Stimulated activated naive CD8-positive, alpha-beta T cell treated with anti-CD3 and anti-CD28 coated beads, Interleukin-15, amount 100 ng/mL, for 72 hours (primary cell): ENCODE results near the gene RBM20.

Experiments used
- ATAC-seq: fragments of 150-1000 bp; cut with Tn5 transposase; 2 replicates; pipeline ENCODE4 v1.10.0; 2021; ENCODE audit warnings: mild to moderate bottlenecking, moderate library complexity
- DNase-seq, 2 donors: peaks; one replicate each; pipeline ENCODE4 v3.0.0; 2021 to 2022
- H3K27ac Mint-ChIP-seq, 2 donors: one replicate each; pipeline ENCODE4 v1.8.0; 2022; ENCODE audit warnings: mild to moderate bottlenecking in 2 of 2, mixed read lengths in 2 of 2, moderate library complexity in 2 of 2
- H3K27me3 Mint-ChIP-seq: one replicate; pipeline ENCODE4 v1.8.0; 2022; ENCODE audit warnings: mixed read lengths
- H3K4me1 Mint-ChIP-seq: one replicate; pipeline ENCODE4 v1.8.0; 2022; ENCODE audit warnings: mild to moderate bottlenecking, mixed read lengths
- H3K4me3 Mint-ChIP-seq, 2 donors: one replicate each; pipeline ENCODE4 v1.8.0; 2022; ENCODE audit warnings: mild to moderate bottlenecking in 2 of 2, mixed read lengths in 2 of 2, moderate library complexity in 1 of 2
- H3K9me3 Mint-ChIP-seq, 2 donors: one replicate each; pipeline ENCODE4 v1.8.0; 2022; ENCODE audit warnings: mixed read lengths in 2 of 2

The RBM20 gene

DNA sequence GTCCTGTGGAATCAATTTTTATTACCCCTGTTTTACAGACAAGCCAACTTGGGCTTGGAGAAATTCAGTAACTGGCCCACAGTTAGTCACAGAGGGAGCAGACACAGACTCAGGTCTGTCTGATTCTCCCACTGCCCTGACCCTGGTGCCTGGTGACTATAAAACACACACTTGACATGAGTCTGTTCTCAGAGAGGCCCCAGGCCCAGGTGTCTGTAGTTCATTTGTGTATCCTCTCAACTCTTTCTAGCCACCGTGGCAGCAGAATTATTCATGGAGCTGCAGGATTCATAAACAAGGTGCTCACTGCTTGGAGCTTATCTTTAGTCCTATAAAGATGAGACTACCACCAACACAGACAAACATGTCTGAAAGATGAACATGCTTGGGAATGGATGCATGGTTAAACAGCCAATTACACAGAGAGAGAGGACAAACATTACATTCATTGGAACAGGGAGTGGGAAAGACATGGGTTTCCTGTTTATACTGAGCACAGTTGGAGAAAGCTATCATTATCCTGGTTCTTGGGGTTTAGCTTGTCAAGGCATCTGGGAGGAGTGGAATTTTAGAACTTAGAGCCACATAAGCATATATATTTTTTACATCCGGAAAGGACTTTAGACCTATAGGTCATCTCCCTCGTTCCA is 148.5 kb downstream of the RBM20 start:
- Mint-ChIP-seq H3K4me3 (no peak overlapping the region), H3K27ac (no peak overlapping the region), H3K9me3 (no peaks in the 10 kb centered on the region), H3K27me3 (no peaks in the 10 kb centered on the region), H3K4me1 (peaks cover 79% of the 10 kb centered on the region)
- no peak for DNase-seq
- ATAC-seq, result no peak

DNA sequence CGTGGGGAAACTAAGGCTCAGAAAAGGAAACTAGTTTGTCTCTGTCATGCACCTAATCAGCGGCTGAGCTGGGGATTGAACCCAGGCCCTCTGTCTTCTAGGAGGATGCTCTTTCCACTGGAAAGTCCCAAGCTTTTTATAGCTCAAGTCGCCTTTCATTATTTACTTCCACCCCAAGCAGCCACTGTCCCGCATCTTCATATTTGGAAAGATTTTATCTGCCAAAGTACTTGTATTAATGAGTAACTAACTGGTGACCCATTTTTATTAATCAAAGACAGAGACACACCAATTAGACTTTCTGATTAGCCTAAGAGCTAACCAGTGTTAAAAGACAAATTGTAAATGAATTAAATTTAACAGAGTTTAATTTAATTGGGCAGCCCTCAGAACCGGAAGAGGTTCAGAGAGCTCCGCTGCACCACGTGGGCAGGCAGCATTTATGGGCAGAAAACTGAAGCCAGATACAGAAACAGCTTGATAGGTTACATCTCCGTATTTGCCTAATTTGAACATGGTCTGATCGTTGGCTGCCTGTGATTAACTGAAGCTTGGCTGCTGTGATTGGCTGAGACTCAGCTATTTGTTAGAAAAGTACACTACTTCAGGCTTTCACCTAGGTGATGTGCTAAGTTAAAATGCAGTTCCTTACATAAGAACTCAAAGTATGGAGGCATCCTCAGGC is 149.1 kb downstream of the RBM20 start:
- Mint-ChIP-seq H3K27me3 (no peaks in the 10 kb centered on the region), H3K27ac (no peak overlapping the region), H3K4me3 (no peak overlapping the region), H3K4me1 (peaks cover 80% of the 10 kb centered on the region), H3K9me3 (no peaks in the 10 kb centered on the region)
- no peak for ATAC-seq
- DNase-seq, result no peak

DNA sequence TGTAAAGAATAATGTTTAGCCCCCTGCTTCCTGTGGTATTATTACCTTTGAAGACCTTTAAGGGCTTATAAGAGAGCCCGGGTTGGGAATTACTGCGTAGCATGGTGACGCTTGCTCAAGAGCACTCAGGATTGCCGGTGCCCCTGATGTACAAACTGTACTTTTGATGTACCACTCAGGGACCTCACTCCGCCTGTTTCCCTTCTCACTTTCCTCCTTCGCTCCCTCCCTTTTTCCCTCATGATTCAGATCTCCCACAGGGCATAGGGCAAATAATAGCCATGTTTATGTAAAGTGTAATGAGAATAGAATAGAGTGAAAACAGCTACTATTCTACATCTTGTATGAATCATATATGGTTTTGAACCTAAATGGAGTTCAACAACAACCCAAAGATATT is 149.8 kb downstream of the RBM20 start:
- no peak for ATAC-seq
- H3K4me3 Mint-ChIP-seq, result no peak overlapping the region
- no peak overlapping the region for H3K27ac Mint-ChIP-seq
- DNase-seq, result no peak
- H3K9me3 Mint-ChIP-seq, result no peaks in the 10 kb centered on the region
- H3K4me1 Mint-ChIP-seq, result peaks cover 80% of the 10 kb centered on the region
- no peaks in the 10 kb centered on the region for H3K27me3 Mint-ChIP-seq

DNA sequence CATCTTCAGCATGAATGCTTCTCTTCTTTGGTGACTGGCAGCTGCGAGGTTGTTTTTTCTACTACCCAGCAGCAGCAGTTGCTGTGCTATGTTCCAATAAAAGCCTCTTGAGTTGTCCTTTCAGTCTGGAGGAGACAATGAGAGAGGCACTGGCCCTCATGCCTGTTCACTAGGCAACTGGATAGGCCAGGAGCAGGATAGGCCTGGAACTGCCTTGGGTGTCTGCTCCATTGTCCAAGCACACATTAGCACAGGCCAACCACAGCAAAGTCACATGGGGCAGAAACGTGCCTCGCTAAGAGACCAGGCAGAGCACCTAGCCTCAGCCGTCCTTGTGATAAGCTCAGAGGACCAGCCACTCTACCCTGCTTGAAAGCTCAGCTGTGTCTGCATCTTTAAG is 150.7 kb downstream of the RBM20 start:
- H3K27ac Mint-ChIP-seq, result no peak overlapping the region
- no peak for ATAC-seq
- H3K27me3 Mint-ChIP-seq, result no peaks in the 10 kb centered on the region
- H3K4me1 Mint-ChIP-seq, result peaks cover 81% of the 10 kb centered on the region
- no peak overlapping the region for H3K4me3 Mint-ChIP-seq
- DNase-seq, result no peak
- no peaks in the 10 kb centered on the region for H3K9me3 Mint-ChIP-seq

DNA sequence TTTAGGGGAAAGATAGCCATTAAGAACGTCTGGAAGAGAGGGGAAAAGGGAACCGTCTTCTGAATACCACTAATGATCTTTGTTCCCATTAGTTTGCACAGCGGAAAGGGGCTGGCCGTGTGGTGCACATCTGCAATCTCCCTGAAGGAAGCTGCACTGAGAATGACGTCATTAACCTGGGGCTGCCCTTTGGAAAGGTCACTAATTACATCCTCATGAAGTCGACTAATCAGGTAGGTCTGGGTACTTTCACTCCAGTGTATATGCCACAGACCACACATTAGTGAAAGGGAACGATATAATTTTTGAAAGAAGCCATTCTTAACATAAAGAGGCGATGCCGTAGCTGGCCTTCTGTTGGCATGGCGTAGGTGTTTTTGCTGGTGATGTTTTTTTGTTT is 153.3 kb downstream of the RBM20 start:
- Mint-ChIP-seq H3K27ac (peak overlapping the region in 1 of 2 donors; percentile 3), H3K9me3 (peaks cover 0 to 5% of the 10 kb centered on the region in 2 donors), H3K27me3 (no peaks in the 10 kb centered on the region), H3K4me3 (no peak overlapping the region), H3K4me1 (peaks cover 85% of the 10 kb centered on the region)
- DNase-seq (no peak), ATAC-seq (no peak)

DNA sequence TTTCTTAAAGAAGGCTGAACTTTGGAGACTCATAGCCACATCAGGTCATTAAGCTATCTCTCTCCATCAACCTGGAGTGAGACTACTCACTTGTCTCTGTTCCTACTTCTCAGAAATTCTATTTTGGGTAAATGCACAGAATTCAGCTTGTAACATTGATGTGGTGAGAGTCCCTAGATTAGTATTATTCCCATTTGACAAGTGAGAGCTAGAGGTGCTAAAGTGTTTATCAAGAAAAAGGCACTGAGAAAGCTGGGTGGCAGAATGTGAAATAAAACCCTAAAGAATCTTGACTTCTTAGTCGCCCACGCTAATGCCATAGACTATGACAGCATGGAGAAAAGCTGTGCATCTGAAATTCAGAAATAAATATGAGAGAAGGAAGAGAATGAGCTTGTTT is 154.2 kb downstream of the RBM20 start:
- Mint-ChIP-seq H3K4me3 (peak overlapping the region in 1 of 2 donors; percentile 11), H3K4me1 (peaks cover 85% of the 10 kb centered on the region), H3K27ac (peak overlapping the region; percentile 34 to 92), H3K9me3 (peaks cover 0 to 5% of the 10 kb centered on the region in 2 donors), H3K27me3 (no peaks in the 10 kb centered on the region)
- peak; percentile 19 for ATAC-seq
- no peak for DNase-seq

DNA sequence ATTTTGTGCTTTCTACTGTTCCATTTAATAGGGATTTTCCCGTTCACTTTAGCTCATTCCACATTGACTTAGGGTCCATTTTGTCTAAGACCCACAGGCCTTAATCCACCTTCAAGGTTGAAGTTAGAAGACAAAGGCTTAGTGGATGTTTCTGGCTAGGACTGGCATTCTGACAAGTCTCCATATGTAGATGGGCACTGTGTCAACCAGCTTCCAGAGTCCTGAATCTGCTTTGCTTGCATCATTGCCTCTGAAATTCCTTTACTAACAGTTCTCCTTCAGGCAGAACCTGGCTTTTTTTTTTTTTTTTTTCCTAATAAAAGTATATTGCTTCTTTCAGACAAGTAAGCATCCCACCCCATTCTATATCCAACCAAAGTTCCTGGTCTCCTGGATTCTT is 158.0 kb downstream of the RBM20 start:
- peaks cover 92% of the 10 kb centered on the region for H3K4me1 Mint-ChIP-seq
- no peak for DNase-seq
- no peak for ATAC-seq
- H3K27me3 Mint-ChIP-seq, result no peaks in the 10 kb centered on the region
- peak overlapping the region; percentile 58 to 72 for H3K4me3 Mint-ChIP-seq
- peak overlapping the region in 1 of 2 donors; percentile 47 for H3K27ac Mint-ChIP-seq
- peaks cover 0 to 10% of the 10 kb centered on the region in 2 donors for H3K9me3 Mint-ChIP-seq

DNA sequence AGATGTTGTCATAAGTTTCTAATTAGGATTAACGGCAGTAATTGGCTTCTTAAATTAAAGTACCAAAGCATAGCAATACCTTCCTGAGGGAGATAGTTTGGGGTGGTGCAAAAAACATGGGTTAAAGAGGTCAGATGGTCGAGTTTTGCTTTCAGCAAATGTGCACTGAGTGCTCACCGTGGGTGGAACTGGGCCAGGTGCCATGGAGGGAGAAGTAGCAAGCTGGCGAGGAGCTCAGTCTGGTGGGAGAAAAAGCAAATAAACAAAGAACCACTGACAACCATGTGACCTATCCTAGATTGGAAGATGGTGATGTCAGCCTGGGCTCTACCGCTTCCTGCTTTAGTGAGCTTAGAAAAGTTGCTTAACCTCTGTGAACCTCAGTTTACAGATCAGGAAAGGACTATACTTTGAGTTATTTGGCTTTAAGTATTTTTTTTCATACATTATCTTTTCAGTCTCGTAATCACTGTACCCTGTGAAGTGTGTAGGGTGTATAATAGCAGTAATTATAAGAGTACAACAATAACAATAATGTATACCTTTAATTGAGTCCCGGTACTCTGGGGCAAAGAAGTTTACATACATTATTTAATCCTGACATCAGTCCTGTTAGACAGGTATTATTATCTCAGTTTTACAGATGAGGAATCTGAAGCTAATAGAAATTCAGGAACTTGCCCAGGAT is 158.6 kb downstream of the RBM20 start:
- Mint-ChIP-seq H3K27ac (peak overlapping the region; percentile 0 to 18), H3K27me3 (no peaks in the 10 kb centered on the region), H3K4me3 (peak overlapping the region; percentile 58 to 72), H3K9me3 (peaks cover 0 to 10% of the 10 kb centered on the region in 2 donors), H3K4me1 (peaks cover 86% of the 10 kb centered on the region)
- ATAC-seq (peak; percentile 87), DNase-seq (peak; percentile 30 to 64)

DNA sequence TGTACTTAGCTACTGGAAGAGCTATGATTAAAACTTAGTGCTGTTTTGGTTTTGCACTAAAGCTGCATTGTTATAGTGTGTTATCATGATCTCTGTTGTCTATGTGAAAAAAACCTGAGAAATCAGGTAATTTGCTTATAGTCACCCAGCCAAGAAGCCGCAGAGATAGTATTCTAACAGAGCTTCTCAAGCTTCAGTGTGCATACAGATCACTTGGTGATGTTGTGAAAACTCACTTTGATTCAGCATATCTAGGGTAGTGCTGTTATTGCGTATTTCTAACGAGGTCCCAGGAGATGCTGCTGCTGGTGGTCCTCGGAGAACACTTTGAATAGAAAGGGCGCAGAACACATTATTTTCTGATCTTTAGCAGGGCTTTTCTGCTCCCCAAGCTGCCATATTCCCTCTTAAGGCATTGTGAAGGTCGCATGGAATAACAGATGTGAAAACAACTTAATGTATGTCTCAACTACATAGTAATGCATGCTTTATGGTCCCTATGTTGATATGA is 159.2 kb downstream of the RBM20 start:
- DNase-seq (no peak), ATAC-seq (no peak)
- H3K9me3 Mint-ChIP-seq, result peaks cover 0 to 10% of the 10 kb centered on the region in 2 donors
- H3K27ac Mint-ChIP-seq, result peak overlapping the region in 1 of 2 donors; percentile 40
- no peaks in the 10 kb centered on the region for H3K27me3 Mint-ChIP-seq
- peaks cover 81% of the 10 kb centered on the region for H3K4me1 Mint-ChIP-seq
- H3K4me3 Mint-ChIP-seq, result peak overlapping the region in 1 of 2 donors; percentile 72

DNA sequence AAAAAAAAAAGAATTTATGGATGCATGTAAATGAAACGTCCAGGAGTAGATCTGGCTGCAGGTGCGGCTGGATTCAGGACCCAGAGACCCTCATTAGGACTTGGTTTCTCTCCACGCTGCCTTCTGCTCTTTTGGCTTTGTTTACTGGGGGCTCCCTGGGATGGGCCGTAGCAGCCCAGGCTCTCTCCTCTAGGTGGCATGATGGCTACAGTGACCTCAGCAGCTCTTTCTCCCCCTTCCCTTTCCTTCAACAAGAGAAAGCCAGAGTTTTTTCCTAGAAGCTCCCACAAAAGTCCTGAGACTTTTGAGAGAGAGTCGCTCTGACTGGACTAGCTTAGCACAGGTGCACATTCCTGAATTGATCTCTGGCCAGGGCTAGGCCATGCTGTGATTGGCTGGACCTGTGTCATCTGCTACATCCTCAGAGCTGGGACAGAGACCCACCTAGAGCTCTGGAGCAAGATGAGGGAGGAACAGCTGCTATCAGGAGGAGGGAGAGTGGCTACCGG is 159.7 kb downstream of the RBM20 start:
- peak overlapping the region; percentile 42 to 63 for H3K4me3 Mint-ChIP-seq
- DNase-seq (peak in 1 of 2 donors; percentile 34), ATAC-seq (peak; percentile 76)
- peaks cover 0 to 10% of the 10 kb centered on the region in 2 donors for H3K9me3 Mint-ChIP-seq
- H3K27me3 Mint-ChIP-seq, result no peaks in the 10 kb centered on the region
- H3K27ac Mint-ChIP-seq, result peak overlapping the region; percentile 92 to 93
- peaks cover 80% of the 10 kb centered on the region for H3K4me1 Mint-ChIP-seq

DNA sequence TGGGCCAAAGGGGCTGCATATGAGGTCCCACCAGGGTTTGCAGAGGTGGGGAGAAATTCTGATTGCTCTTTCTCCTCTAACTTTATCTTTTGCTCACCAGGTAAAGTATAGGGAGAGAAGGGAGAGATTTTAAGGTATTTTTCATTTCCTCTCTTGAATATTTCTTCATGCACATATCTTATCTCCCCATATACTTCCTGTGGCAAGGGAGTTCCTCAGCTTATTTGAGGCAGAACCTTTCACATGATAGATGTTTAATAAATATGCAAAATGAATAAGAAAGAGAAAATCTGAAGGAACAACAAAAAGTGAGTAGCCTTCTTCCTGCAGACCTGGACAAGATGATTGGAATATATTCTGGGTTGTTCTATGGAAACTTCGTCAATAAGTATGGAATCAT is 160.2 kb downstream of the RBM20 start:
- H3K9me3 Mint-ChIP-seq, result peaks cover 0 to 10% of the 10 kb centered on the region in 2 donors
- H3K4me3 Mint-ChIP-seq, result peak overlapping the region; percentile 42 to 63
- peak overlapping the region; percentile 28 to 92 for H3K27ac Mint-ChIP-seq
- DNase-seq (no peak), ATAC-seq (no peak)
- peaks cover 76% of the 10 kb centered on the region for H3K4me1 Mint-ChIP-seq
- H3K27me3 Mint-ChIP-seq, result no peaks in the 10 kb centered on the region

DNA sequence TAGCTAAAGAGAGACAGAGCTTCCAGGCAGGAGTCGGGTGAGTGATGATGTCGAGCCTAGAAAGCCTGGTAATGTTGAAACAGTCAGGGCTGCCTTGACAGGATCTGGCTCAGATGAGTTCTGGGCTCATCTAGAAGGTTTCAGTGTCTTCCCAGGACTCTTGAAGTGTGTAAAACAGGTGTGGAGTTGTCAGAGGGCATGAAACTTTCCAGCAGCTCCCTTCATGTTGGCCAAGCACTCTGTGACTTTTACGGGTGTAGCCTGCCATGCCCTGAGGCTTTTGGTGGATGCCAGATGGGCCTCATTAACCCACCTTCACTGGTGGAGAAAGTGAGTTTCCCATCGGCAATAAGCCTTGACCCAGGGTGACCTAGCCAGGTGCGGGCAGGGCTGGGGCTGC is 161.2 kb downstream of the RBM20 start:
- Mint-ChIP-seq H3K4me3 (no peak overlapping the region), H3K27ac (no peak overlapping the region), H3K27me3 (no peaks in the 10 kb centered on the region), H3K9me3 (peaks cover 0 to 10% of the 10 kb centered on the region in 2 donors), H3K4me1 (peaks cover 71% of the 10 kb centered on the region)
- ATAC-seq (no peak), DNase-seq (no peak)

DNA sequence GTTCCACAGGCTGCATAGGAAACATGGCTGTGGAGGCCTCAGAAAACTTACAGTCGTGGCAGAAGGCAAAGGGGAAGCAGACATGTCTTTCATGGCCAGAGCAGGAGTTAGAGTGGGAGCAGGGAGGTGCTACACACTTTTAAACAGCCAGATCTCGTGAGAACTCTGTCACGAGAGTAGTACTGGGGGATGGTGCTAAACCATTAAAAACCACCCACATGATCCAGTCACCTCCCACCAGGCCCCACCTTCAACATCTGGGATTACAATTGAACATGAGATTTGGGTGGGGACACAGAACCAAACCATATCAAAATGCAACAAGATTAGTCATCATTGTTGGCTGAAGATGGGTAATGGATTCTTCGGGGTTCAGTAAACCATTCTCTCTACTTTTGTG is 162.2 kb downstream of the RBM20 start:
- ATAC-seq (no peak), DNase-seq (no peak)
- peaks cover 65% of the 10 kb centered on the region for H3K4me1 Mint-ChIP-seq
- no peak overlapping the region for H3K4me3 Mint-ChIP-seq
- no peaks in the 10 kb centered on the region for H3K27me3 Mint-ChIP-seq
- no peak overlapping the region for H3K27ac Mint-ChIP-seq
- peaks cover 0 to 10% of the 10 kb centered on the region in 2 donors for H3K9me3 Mint-ChIP-seq

DNA sequence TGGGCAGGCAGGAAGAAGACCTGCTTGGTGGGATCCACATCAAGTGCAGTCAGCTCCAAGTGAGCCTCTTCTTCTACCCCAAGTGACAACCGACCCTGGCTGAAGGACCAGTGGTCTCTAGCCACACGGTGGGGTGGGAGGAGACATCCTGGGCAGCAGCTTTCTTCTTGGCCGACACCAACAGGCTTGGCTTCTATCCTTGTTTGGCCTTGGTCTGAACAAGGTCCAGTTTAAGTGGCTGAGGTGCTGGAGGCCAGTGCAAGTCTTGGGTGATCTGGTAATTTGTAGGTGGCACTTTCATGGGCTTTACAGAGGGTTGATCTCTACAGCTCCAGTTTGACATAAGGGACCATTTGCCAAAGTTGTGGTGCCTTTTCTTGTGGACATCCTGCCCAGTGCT is 164.0 kb downstream of the RBM20 start:
- no peak overlapping the region for H3K27ac Mint-ChIP-seq
- H3K9me3 Mint-ChIP-seq, result peaks cover 0 to 4% of the 10 kb centered on the region in 2 donors
- no peaks in the 10 kb centered on the region for H3K27me3 Mint-ChIP-seq
- peaks cover 64% of the 10 kb centered on the region for H3K4me1 Mint-ChIP-seq
- DNase-seq (no peak), ATAC-seq (no peak)
- H3K4me3 Mint-ChIP-seq, result no peak overlapping the region

DNA sequence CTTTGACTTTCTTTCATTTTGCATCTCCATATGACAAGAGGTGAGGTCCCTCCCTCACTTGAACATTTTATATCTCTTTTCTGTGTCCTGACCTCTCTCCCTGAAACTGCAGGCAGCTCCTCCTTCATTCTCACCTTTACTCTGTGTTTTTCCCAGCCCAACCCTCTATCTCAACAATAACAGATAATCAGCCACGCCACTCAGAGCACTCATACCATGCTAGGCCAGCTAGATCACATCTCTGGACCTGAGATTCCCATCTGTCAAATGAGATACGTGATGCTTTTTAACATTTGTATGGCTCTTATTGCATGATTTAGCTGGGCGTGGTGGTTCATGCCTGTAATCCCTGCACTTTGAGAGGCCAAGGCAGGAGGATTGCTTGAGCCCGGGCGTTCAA is 164.5 kb downstream of the RBM20 start:
- peaks cover 0 to 4% of the 10 kb centered on the region in 2 donors for H3K9me3 Mint-ChIP-seq
- H3K27me3 Mint-ChIP-seq, result no peaks in the 10 kb centered on the region
- H3K27ac Mint-ChIP-seq, result no peak overlapping the region
- H3K4me3 Mint-ChIP-seq, result no peak overlapping the region
- ATAC-seq (no peak), DNase-seq (no peak)
- peaks cover 64% of the 10 kb centered on the region for H3K4me1 Mint-ChIP-seq

DNA sequence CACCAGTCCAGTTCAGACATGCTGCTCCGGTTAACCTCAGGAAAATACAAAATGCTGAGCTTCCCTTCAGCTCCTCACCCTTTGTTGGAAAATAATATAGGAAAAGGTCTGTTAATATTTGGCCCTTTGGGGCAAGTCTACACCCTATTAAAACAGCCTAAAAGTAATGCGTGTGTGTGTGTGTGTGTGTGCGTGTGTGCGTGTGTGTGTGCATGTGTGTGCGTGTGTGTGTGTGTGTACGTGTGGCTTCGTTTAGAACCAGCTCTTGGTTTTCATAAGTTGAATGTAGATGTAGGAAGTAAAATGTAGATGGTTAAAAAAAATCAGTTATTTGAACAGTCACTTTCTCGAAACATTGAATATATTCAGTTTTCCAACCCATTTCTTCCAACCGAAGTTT is 166.5 kb downstream of the RBM20 start:
- no peak for DNase-seq
- no peak for ATAC-seq
- H3K4me1 Mint-ChIP-seq, result peaks cover 58% of the 10 kb centered on the region
- no peak overlapping the region for H3K4me3 Mint-ChIP-seq
- H3K9me3 Mint-ChIP-seq, result peaks cover 0 to 4% of the 10 kb centered on the region in 2 donors
- peak overlapping the region in 1 of 2 donors; percentile 77 for H3K27ac Mint-ChIP-seq
- no peaks in the 10 kb centered on the region for H3K27me3 Mint-ChIP-seq
